Left cardiac atrium (tissue), 4 donors: ENCODE measurements around the gene SVIL. TPM values are rescaled to one million over a fixed set of nuclear protein-coding genes. Genes with fewer than 3 reads are reported as not detected.
A peak's percentile ranks its signal among the peaks of the same experiment; 100 is the strongest.
"Not testable (repeated sequence)": the region's sequence is repeated elsewhere in the genome, so short reads cannot be mapped to it uniquely, and the experiment has no call there.

Experiments
- ATAC-seq, 2 donors: fragments of 200-7000 bp; cut with Tn5 transposase; one replicate each; pipeline ENCODE4 v1.9.1; 2020; ENCODE audit warnings: mild to moderate bottlenecking in 2 of 2, moderate library complexity in 2 of 2
- DNase-seq: peaks from one replicate; pipeline ENCODE4 v3.0.0-alpha.2; 2020
- intact Hi-C, 2 donors: fragments of 100-400 bp; cut with DNase I; formaldehyde crosslinking; loops; one replicate each; pipeline versions ENCODE4 v1.14.1 to v1.15.1; 2022 to 2023
- total RNA-seq, 2 donors: library from RNA; stranded (reverse); fragmentation: NEBNext Ultra II Directional; extraction: Animal tissue kit (Norgen Biotek cat#: 25700); gene quantifications; one replicate each; pipeline ENCODE4 v1.2.1, GENCODE V29; 2021
- donor health status: DM: no; HTN: yes; CAD: no.
- donor health status: DM: no; HTN: yes; CAD: no; lungs with severe emphysema.
- donor health status: DM: yes; HTN: yes; CAD: no.
- donor health status: Dilated cardiomyopathy.

SVIL gene
- total RNA-seq, 2 donors from 2014 or later: 203 to 250 TPM

GRCh38 chr10:29516309-29516932 is 118.3 kb downstream of the SVIL start:
- intact Hi-C loops: loop anchor here in 1 of 2 donors (10.0 kb wide), 1 partner anchor 208 kb away; no protein-coding TSS in a partner anchor
- ATAC-seq (peak; percentile 84 to 92), DNase-seq (peak; percentile 66)

GRCh38 chr10:29515879-29516278 is 118.9 kb downstream of the SVIL start:
- peak in 1 of 2 donors; percentile 20 for ATAC-seq
- intact Hi-C loops: loop anchor here in 1 of 2 donors (10.0 kb wide), 1 partner anchor 209 kb away; no protein-coding TSS in a partner anchor
- not testable (repeated sequence) for DNase-seq

- intact Hi-C loops: loop anchor here in 1 of 2 donors (10.0 kb wide), 1 partner anchor 210 kb away; no protein-coding TSS in a partner anchor
- DNase-seq, ATAC-seq: not testable (repeated sequence)
These were observed 119.7 kb downstream of the SVIL start for GRCh38 chr10:29515104-29515503.

GRCh38 chr10:29514306-29514705 is 120.5 kb downstream of the SVIL start:
- intact Hi-C loops: loop anchor here in 1 of 2 donors (5.0 to 10.0 kb wide), 2 partner anchors 78 to 210 kb away; no protein-coding TSS in a partner anchor
- DNase-seq: no peak
- no peak for ATAC-seq

- intact Hi-C loops: loop anchor here in 1 of 2 donors (5.0 to 10.0 kb wide), 2 partner anchors 80 to 212 kb away; no protein-coding TSS in a partner anchor
- ATAC-seq (no peak), DNase-seq (no peak)
These were observed 122.3 kb downstream of the SVIL start for GRCh38 chr10:29512425-29512974.

- not testable (repeated sequence) for ATAC-seq, DNase-seq
- intact Hi-C loops: loop anchor here in 1 of 2 donors (5.0 to 10.0 kb wide), 2 partner anchors 80 to 213 kb away; no protein-coding TSS in a partner anchor
These were observed 123.0 kb downstream of the SVIL start for GRCh38 chr10:29511806-29512205.

- intact Hi-C loops: loop anchor here in 1 of 2 donors (5.0 to 10.0 kb wide), 2 partner anchors 82 to 214 kb away; no protein-coding TSS in a partner anchor
- not testable (repeated sequence) for DNase-seq
- peak in 1 of 2 donors; percentile 13 for ATAC-seq
These were observed 124.2 kb downstream of the SVIL start for GRCh38 chr10:29510483-29511157.

GRCh38 chr10:29508554-29509244 is 126.1 kb downstream of the SVIL start:
- no peak for DNase-seq
- ATAC-seq: no peak
- intact Hi-C loops: no loop called here

- DNase-seq, ATAC-seq, intact Hi-C loops: not testable (repeated sequence)
These were observed 127.0 kb downstream of the SVIL start for GRCh38 chr10:29507750-29508149.

- ATAC-seq, intact Hi-C loops, DNase-seq: not testable (repeated sequence)
These were observed 128.3 kb downstream of the SVIL start for GRCh38 chr10:29506324-29506921.

- intact Hi-C loops: no loop called here
- DNase-seq: no peak
These were observed 132.4 kb downstream of the SVIL start for GRCh38 chr10:29502351-29502750.

GRCh38 chr10:29501692-29502091 is 133.1 kb downstream of the SVIL start:
- intact Hi-C loops: no loop called here
- ATAC-seq: peak in 1 of 2 donors; percentile 65
- no peak for DNase-seq

More at GRCh38 chr10:29502351-29502750, 132.4 kb downstream of the SVIL start:
- no peak for ATAC-seq

- no peak for ATAC-seq
- no peak for DNase-seq
- intact Hi-C loops: loop anchor here in 1 of 2 donors (5.0 kb wide), 1 partner anchor 123 kb away; no protein-coding TSS in a partner anchor
These were observed 134.7 kb downstream of the SVIL start for GRCh38 chr10:29499993-29500537.

- DNase-seq: peak; percentile 78
- ATAC-seq: peak; percentile 74 to 79
- intact Hi-C loops: loop anchor here in 1 of 2 donors (5.0 kb wide), 1 partner anchor 119 kb away; no protein-coding TSS in a partner anchor
These were observed 138.2 kb downstream of the SVIL start for GRCh38 chr10:29496341-29497162.

- intact Hi-C loops: loop anchor here in 1 of 2 donors (5.0 kb wide), 1 partner anchor 118 kb away; no protein-coding TSS in a partner anchor
- ATAC-seq: no peak
- DNase-seq: no peak
These were observed 139.4 kb downstream of the SVIL start for GRCh38 chr10:29495366-29495765.

- no peak for ATAC-seq
- intact Hi-C loops: no loop called here
- DNase-seq: no peak
These were observed 141.1 kb downstream of the SVIL start for GRCh38 chr10:29493697-29494096.

GRCh38 chr10:29492774-29493173 is 142.0 kb downstream of the SVIL start:
- DNase-seq (no peak), ATAC-seq (no peak)
- intact Hi-C loops: no loop called here
